K562 (cell line): ENCODE data around the gene PHLPP2. TPM values are rescaled to one million over a fixed set of nuclear protein-coding genes. Genes with fewer than 3 reads are reported as not detected.

Source experiments
- ATAC-seq: fragments of 200-7000 bp; cut with Tn5 transposase; 3 replicates; pipeline ENCODE4 v1.9.1; 2020; ENCODE audit warnings: moderate library complexity
- BruUV-seq: library from RNA; stranded (reverse); fragments of 400-500 nt; replicated peaks from 2 replicates; lab custom pipeline; 2021; lab: Mats Ljungman, UMichigan
- CTCF ChIA-PET: fragments of 300-600 bp; formaldehyde crosslinking; extraction: SDS; loops from one replicate; lab custom pipeline; 2021; ENCODE audit warnings: low intra/inter-chr PET ratio; lab: Yijun Ruan, JAX
- POLR2A ChIA-PET: fragments of 300-600, 350-650 bp; sonication (Branson Sonifier 250); formaldehyde crosslinking; extraction: SDS; loops from one replicate; lab custom pipeline; 2021; ENCODE audit warnings: antibody characterized with exemption, inconsistent platforms; lab: Yijun Ruan, JAX
- DNase-seq, 4 experiments: peaks; one replicate each; pipeline versions ENCODE4 v3.0.0 to v3.0.0-alpha.2; 2011 to 2018; ENCODE audit warnings: low spot score in 3 of 4, mixed read lengths in 3 of 4; ENCODE audit errors: extremely low read depth in 1 of 4
- FAIRE-seq: peaks from 2 replicates; lab custom pipeline; 2011; peaks lifted over from hg19 to GRCh38; lab: Jason Lieb, UNC
- H2AFZ ChIP-seq: 2 replicates; pipeline ENCODE4 v1.6.0; 2011; ENCODE audit warnings: low read depth, low read length, control low read depth, inconsistent platforms
- H3K27ac ChIP-seq: fragments of 200-600 bp; 3 replicates; pipeline ENCODE4 v1.8.0; 2011; ENCODE audit warnings: low read depth, mild to moderate bottlenecking, control low read depth, inconsistent platforms, low read length, moderate library complexity, mixed read lengths; ENCODE audit errors: extremely low read depth
- H3K27me3 ChIP-seq, 2 experiments: fragments of 300-600 bp in 1 of 2; 2 replicates in 1 of 2; 3 replicates in 1 of 2; pipeline versions ENCODE4 v1.6.0 to v1.8.0; 2011; ENCODE audit warnings: inconsistent platforms in 2 of 2, low read length in 2 of 2, mild to moderate bottlenecking in 1 of 2, mixed read lengths in 1 of 2, moderate library complexity in 1 of 2; ENCODE audit not compliant: control insufficient read depth in 2 of 2, insufficient read depth in 2 of 2
- H3K36me3 ChIP-seq: fragments of 300-600 bp; 3 replicates; pipeline ENCODE4 v1.8.0; 2011; ENCODE audit warnings: mild to moderate bottlenecking, low read length, inconsistent platforms; ENCODE audit not compliant: control insufficient read depth, insufficient read depth
- H3K4me1 ChIP-seq, 2 experiments: fragments of 200-600 bp in 1 of 2; replicated peaks in 1 of 2; 2 replicates in 1 of 2; 3 replicates in 1 of 2; pipeline versions ENCODE4 v1.5.1 to v1.8.0; 2011; ENCODE audit warnings: inconsistent platforms in 2 of 2, low read length in 2 of 2, mild to moderate bottlenecking in 1 of 2, mixed read lengths in 1 of 2, moderate library complexity in 1 of 2; ENCODE audit not compliant: control insufficient read depth in 2 of 2, insufficient read depth in 2 of 2
- H3K4me2 ChIP-seq: 2 replicates; pipeline ENCODE4 v1.6.1; 2011; ENCODE audit warnings: low read length, control low read depth, inconsistent platforms, mixed read lengths; ENCODE audit not compliant: insufficient read depth
- H3K4me3 ChIP-seq: fragments of 200-600 bp; sonication (generic), shearing (Covaris generic); 2 replicates; pipeline ENCODE4 v1.5.1; 2016; ENCODE audit warnings: control low read depth, inconsistent platforms
- H3K79me2 ChIP-seq: fragments of 200-600 bp; 3 replicates; pipeline ENCODE4 v1.8.0; 2011; ENCODE audit warnings: low read length, inconsistent platforms; ENCODE audit not compliant: control insufficient read depth, insufficient read depth
- H3K9ac ChIP-seq, 2 experiments: 2 replicates each; pipeline versions ENCODE4 v1.6.0 to v1.6.1; 2011; ENCODE audit warnings: low read depth in 2 of 2, low read length in 2 of 2, control low read depth in 1 of 2, inconsistent platforms in 1 of 2, mild to moderate bottlenecking in 1 of 2, mixed read lengths in 1 of 2; ENCODE audit not compliant: insufficient read depth in 1 of 2
- H3K9me1 ChIP-seq: one replicate; pipeline ENCODE4 v1.6.0; 2011; ENCODE audit warnings: inconsistent platforms, mild to moderate bottlenecking, low read length, moderate library complexity; ENCODE audit not compliant: control insufficient read depth, insufficient read depth
- H3K9me3 ChIP-seq: replicated peaks from 2 replicates; pipeline ENCODE4 v1.5.1; 2011; ENCODE audit warnings: low read depth, low read length, inconsistent platforms; ENCODE audit not compliant: control insufficient read depth, insufficient read depth
- H4K20me1 ChIP-seq: replicated peaks from 2 replicates; pipeline ENCODE4 v1.6.1; 2011; ENCODE audit warnings: low read length, inconsistent platforms, mixed read lengths; ENCODE audit not compliant: control insufficient read depth, insufficient read depth
- ARNT ChIP-seq, 2 experiments: fragments of 450-650 bp; IDR thresholded peaks; 2 replicates each; pipeline ENCODE4 v1.6.1; 2016; ENCODE audit warnings: mild to moderate bottlenecking in 1 of 2
- CEBPG ChIP-seq, 3 experiments: fragments of 200-800 bp in 1 of 3; sonication (Bioruptor generic) in 1 of 3; sonication (generic) in 1 of 3; formaldehyde crosslinking in 1 of 3; IDR thresholded peaks in 2 of 3; conservative IDR thresholded peaks in 1 of 3; 2 replicates each; pipeline versions ENCODE4 v1.6.1 to v1.8.0; 2016 to 2022; ENCODE audit warnings: missing compliant biosample characterization in 2 of 3, missing genetic modification characterization in 2 of 3, mild to moderate bottlenecking in 1 of 3, missing genetic modification reagents in 1 of 3
- ELF1 ChIP-seq: fragments of 200-800 bp; sonication (Bioruptor generic); IDR thresholded peaks from 2 replicates; pipeline ENCODE4 v1.6.1; 2016; ENCODE audit warnings: missing genetic modification characterization, missing compliant biosample characterization
- JUND ChIP-seq, 2 experiments: IDR thresholded peaks; 2 replicates in 1 of 2; 3 replicates in 1 of 2; pipeline ENCODE4 v1.6.1; 2011; ENCODE audit warnings: borderline replicate concordance in 2 of 2, low read depth in 2 of 2, low read length in 2 of 2, improper control_type of control experiment in 1 of 2, missing biosample characterization in 1 of 2, missing genetic modification characterization in 1 of 2, missing genetic modification reagents in 1 of 2
- MYC ChIP-seq, 2 experiments: fragments of 250-450 bp in 1 of 2; sonication (Bioruptor Pico) in 1 of 2; IDR thresholded peaks; 2 replicates each; pipeline versions ENCODE4 v1.5.1 to v1.6.1; 2012 to 2021; ENCODE audit warnings: low read depth in 2 of 2, borderline replicate concordance in 1 of 2, improper control_type of control experiment in 1 of 2, low read length in 1 of 2, mild to moderate bottlenecking in 1 of 2, moderate library complexity in 1 of 2
- PCBP1 ChIP-seq: fragments of 200-400 bp; formaldehyde crosslinking; IDR thresholded peaks from 2 replicates; pipeline ENCODE4 v1.6.1; 2018; ENCODE audit warnings: mild to moderate bottlenecking, low read depth, low read length; ENCODE audit not compliant: poor library complexity, severe bottlenecking
- RBFOX2 ChIP-seq: fragments of 200-400 bp; formaldehyde crosslinking; IDR thresholded peaks from 2 replicates; pipeline ENCODE4 v1.6.1; 2017; ENCODE audit warnings: low read depth, mild to moderate bottlenecking, low read length, moderate library complexity
- ZNF134 ChIP-seq: fragments of 250-450 bp; sonication (Bioruptor Pico); conservative IDR thresholded peaks from 2 replicates; pipeline ENCODE4 v1.4.0; 2020
- WGBS: fragments of 100-300 bp; shearing (Covaris generic); methylation state at CpG from one replicate; pipeline ENCODE4 v1.1.6; 2016; ENCODE audit warnings: low coverage, mixed read lengths; ENCODE audit not compliant: insufficient coverage; ENCODE audit errors: missing lambda C conversion rate; 5-methylcytosine and 5-hydroxymethylcytosine counted together
- in situ Hi-C: fragments of 300-500 bp; cut with MboI; formaldehyde crosslinking; loops from 4 replicates; pipeline ENCODE4 v1.15.0; 2018; ENCODE audit warnings: inconsistent platforms, mixed read lengths
- intact Hi-C: fragments of 100-400 bp; cut with micrococcal nuclease; formaldehyde crosslinking; loops from 2 replicates; pipeline ENCODE4 v1.14.2; 2022
- polyA plus RNA-seq, 8 experiments: library from polyadenylated mRNA; depleted of rRNA in 4 of 8; stranded (reverse) in 5 of 8; unstranded in 3 of 8; fragments of >200 nt; fragmentation: Nextera tagmentation in 2 of 8; fragmentation: Illumina TruSeq in 1 of 8; extraction: Ambion mirVana in 2 of 8; extraction: Trizol in 1 of 8; gene quantifications; 2 replicates each; pipeline versions ENCODE4 v1.2.1 to v1.2.3, GENCODE V29; 2011 to 2014; ENCODE audit warnings: inconsistent platforms in 1 of 8, missing spikeins in 1 of 8
- total RNA-seq, 7 experiments: library from RNA; depleted of rRNA in 6 of 7; stranded (reverse); fragments of >200 nt in 6 of 7; fragmentation: Illumina TruSeq in 2 of 7; extraction: Trizol in 2 of 7; gene quantifications; 2 replicates each; pipeline versions ENCODE4 v1.2.1 to v1.2.3, GENCODE V29; 2011 to 2021; ENCODE audit warnings: low replicate concordance in 1 of 7
- TF ChIP-seq, protein P1 (sequence below), 2 experiments: fragments of 450-650 bp in 1 of 2; sonication (generic) in 1 of 2; formaldehyde crosslinking; conservative IDR thresholded peaks; 2 replicates each; pipeline versions ENCODE4 v1.4.0 to v1.8.1; 2020 to 2022; ENCODE audit warnings: mild to moderate bottlenecking in 1 of 2, missing genetic modification reagents in 1 of 2
- TF ChIP-seq, protein P2 (sequence below): fragments of 450-650 bp; IDR thresholded peaks from 2 replicates; pipeline ENCODE4 v1.6.1; 2017; ENCODE audit warnings: mild to moderate bottlenecking, moderate library complexity
- TF ChIP-seq, protein P3 (sequence below): sonication (generic); formaldehyde crosslinking; IDR thresholded peaks from 2 replicates; pipeline ENCODE4 v1.8.0; 2023; ENCODE audit warnings: mild to moderate bottlenecking, missing genetic modification reagents
- TF ChIP-seq, protein P4 (sequence below): fragments of 450-650 bp; IDR thresholded peaks from 2 replicates; pipeline ENCODE4 v1.6.1; 2016; ENCODE audit warnings: low read depth, mild to moderate bottlenecking, moderate library complexity

Gene PHLPP2
- total and polyA plus RNA-seq, 9 of the 15 experiments (the other 6 are each of a cell fraction or from before 2014, with no cell fraction given): 0.60 to 7.1 (median 2.6) TPM

DNA sequence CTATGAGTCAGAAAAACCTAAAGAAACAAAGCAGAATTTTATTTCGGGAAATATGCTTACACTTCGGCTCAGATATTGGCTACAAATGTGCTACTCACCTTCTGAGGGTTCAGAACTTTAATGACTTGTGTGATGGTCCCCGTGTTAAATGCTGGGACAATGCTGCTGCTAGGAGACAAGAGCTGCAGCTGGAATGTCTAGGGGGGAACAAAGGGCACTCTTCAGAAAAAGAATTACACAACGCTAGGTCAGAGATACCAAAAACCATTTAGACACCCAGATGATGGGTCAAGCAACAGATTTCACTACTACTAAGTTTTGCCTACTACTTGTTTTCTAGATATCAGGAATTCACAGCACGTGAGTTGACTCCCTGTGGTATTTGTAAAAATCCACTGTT lies 10.0 kb upstream of the PHLPP2 start:
- peaks cover 77% of the 10 kb centered on the region for H3K36me3 ChIP-seq
- in situ Hi-C loops (no loop called here), intact Hi-C loops (no loop called here)
- ChIA-PET CTCF (no interaction called here), POLR2A (interaction anchor here (0.9 to 2.2 kb wide), 3 partner anchors 9 to 60 kb away, joined by 3 to 7 read pairs (median 4); no protein-coding TSS in a partner anchor)
- H3K9ac ChIP-seq: no peak overlapping the region
- H3K27ac ChIP-seq: no peak overlapping the region
- no peak for ATAC-seq
- no peaks in the 10 kb centered on the region for H3K9me1 ChIP-seq
- H2AFZ ChIP-seq: no peak overlapping the region
- no peak for DNase-seq
- no peak overlapping the region for H3K4me2 ChIP-seq
- FAIRE-seq: no peak
- H3K27me3 ChIP-seq: no peaks in the 10 kb centered on the region
- no TSS peak for BruUV-seq
- H4K20me1 ChIP-seq: no peaks in the 10 kb centered on the region
- H3K9me3 ChIP-seq: no peaks in the 10 kb centered on the region
- H3K4me1 ChIP-seq: peaks cover 0 to 4% of the 10 kb centered on the region in 2 experiments; a peak in 1 of 5 replicates
- no peaks in the 10 kb centered on the region for H3K79me2 ChIP-seq
- no peak overlapping the region for H3K4me3 ChIP-seq
- 91% methylated on average over 5 of the region's 5 CpGs for WGBS
- TF ChIP-seq PCBP1 (no peak), ARNT (IDR thresholded peaks at IDR 0.05) (no peak), ZNF134 (no peak), MYC (IDR thresholded peaks at IDR 0.05; ENCODE audit: low read depth, low read length) (no peak), MYC (CRISPR knock-in tag; IDR thresholded peaks at IDR 0.05; ENCODE audit: borderline replicate concordance, low read depth) (no peak), CEBPG (CRISPR knock-in tag; IDR thresholded peaks at IDR 0.05) (no peak), CEBPG (tag; conservative IDR thresholded peaks at IDR 0.05 in 1 of 2, IDR thresholded peaks at IDR 0.05 in 1 of 2) (no peak), RBFOX2 (no peak), JUND (IDR thresholded peaks at IDR 0.05; ENCODE audit: borderline replicate concordance, low read depth, low read length) (no peak), JUND (tag; IDR thresholded peaks at IDR 0.05; ENCODE audit: borderline replicate concordance, low read depth, low read length) (no peak), ELF1 (tag) (no peak)
- TF ChIP-seq, protein P1, sequence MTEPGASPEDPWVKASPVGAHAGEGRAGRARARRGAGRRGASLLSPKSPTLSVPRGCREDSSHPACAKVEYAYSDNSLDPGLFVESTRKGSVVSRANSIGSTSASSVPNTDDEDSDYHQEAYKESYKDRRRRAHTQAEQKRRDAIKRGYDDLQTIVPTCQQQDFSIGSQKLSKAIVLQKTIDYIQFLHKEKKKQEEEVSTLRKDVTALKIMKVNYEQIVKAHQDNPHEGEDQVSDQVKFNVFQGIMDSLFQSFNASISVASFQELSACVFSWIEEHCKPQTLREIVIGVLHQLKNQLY (CRISPR knock-in tag; conservative IDR thresholded peaks at IDR 0.05): no peak
- TF ChIP-seq, protein P2, sequence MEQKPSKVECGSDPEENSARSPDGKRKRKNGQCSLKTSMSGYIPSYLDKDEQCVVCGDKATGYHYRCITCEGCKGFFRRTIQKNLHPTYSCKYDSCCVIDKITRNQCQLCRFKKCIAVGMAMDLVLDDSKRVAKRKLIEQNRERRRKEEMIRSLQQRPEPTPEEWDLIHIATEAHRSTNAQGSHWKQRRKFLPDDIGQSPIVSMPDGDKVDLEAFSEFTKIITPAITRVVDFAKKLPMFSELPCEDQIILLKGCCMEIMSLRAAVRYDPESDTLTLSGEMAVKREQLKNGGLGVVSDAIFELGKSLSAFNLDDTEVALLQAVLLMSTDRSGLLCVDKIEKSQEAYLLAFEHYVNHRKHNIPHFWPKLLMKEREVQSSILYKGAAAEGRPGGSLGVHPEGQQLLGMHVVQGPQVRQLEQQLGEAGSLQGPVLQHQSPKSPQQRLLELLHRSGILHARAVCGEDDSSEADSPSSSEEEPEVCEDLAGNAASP: no peak
- TF ChIP-seq, protein P3, sequence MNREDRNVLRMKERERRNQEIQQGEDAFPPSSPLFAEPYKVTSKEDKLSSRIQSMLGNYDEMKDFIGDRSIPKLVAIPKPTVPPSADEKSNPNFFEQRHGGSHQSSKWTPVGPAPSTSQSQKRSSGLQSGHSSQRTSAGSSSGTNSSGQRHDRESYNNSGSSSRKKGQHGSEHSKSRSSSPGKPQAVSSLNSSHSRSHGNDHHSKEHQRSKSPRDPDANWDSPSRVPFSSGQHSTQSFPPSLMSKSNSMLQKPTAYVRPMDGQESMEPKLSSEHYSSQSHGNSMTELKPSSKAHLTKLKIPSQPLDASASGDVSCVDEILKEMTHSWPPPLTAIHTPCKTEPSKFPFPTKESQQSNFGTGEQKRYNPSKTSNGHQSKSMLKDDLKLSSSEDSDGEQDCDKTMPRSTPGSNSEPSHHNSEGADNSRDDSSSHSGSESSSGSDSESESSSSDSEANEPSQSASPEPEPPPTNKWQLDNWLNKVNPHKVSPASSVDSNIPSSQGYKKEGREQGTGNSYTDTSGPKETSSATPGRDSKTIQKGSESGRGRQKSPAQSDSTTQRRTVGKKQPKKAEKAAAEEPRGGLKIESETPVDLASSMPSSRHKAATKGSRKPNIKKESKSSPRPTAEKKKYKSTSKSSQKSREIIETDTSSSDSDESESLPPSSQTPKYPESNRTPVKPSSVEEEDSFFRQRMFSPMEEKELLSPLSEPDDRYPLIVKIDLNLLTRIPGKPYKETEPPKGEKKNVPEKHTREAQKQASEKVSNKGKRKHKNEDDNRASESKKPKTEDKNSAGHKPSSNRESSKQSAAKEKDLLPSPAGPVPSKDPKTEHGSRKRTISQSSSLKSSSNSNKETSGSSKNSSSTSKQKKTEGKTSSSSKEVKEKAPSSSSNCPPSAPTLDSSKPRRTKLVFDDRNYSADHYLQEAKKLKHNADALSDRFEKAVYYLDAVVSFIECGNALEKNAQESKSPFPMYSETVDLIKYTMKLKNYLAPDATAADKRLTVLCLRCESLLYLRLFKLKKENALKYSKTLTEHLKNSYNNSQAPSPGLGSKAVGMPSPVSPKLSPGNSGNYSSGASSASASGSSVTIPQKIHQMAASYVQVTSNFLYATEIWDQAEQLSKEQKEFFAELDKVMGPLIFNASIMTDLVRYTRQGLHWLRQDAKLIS (CRISPR knock-in tag): no peak
- TF ChIP-seq, protein P4, sequence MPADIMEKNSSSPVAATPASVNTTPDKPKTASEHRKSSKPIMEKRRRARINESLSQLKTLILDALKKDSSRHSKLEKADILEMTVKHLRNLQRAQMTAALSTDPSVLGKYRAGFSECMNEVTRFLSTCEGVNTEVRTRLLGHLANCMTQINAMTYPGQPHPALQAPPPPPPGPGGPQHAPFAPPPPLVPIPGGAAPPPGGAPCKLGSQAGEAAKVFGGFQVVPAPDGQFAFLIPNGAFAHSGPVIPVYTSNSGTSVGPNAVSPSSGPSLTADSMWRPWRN: no peak
